CD14-positive monocyte (primary cell): Measurements from ENCODE around the gene ACACA. TPM values are rescaled to one million over a fixed set of nuclear protein-coding genes. Genes with fewer than 3 reads are reported as not detected.

Source experiments
- DNase-seq, 3 donors: peaks; one replicate each; pipeline ENCODE4 v3.0.0-alpha.2; 2011 to 2022
- H2AFZ ChIP-seq: 2 replicates; pipeline ENCODE4 v1.6.0; 2012; ENCODE audit warnings: mild to moderate bottlenecking, low read depth, low read length, inconsistent platforms; ENCODE audit not compliant: insufficient read depth, poor library complexity, severe bottlenecking
- H3K27ac ChIP-seq, 2 donors: 1 replicate in 1 of 2; 2 replicates in 1 of 2; pipeline ENCODE4 v1.5.1; 2012 to 2013; ENCODE audit warnings: low read length in 2 of 2, control low read depth in 1 of 2, inconsistent platforms in 1 of 2, low read depth in 1 of 2, mild to moderate bottlenecking in 1 of 2
- H3K27me3 ChIP-seq, 2 donors: one replicate each; pipeline versions ENCODE4 v1.6.0 to v1.6.1; 2011 to 2013; ENCODE audit warnings: low read length in 2 of 2; ENCODE audit not compliant: control insufficient read depth in 2 of 2, insufficient read depth in 2 of 2
- H3K36me3 ChIP-seq, 2 donors: replicated peaks in 1 of 2; 1 replicate in 1 of 2; 2 replicates in 1 of 2; pipeline versions ENCODE4 v1.5.1 to v1.6.1; 2012 to 2013; ENCODE audit warnings: low read length in 2 of 2, control low read depth in 1 of 2, inconsistent platforms in 1 of 2, mild to moderate bottlenecking in 1 of 2; ENCODE audit not compliant: insufficient read depth in 2 of 2, control insufficient read depth in 1 of 2
- H3K4me1 ChIP-seq, 2 donors: 1 replicate in 1 of 2; 2 replicates in 1 of 2; pipeline versions ENCODE4 v1.5.1 to v1.6.1; 2012 to 2013; ENCODE audit warnings: low read length in 2 of 2, control low read depth in 1 of 2, inconsistent platforms in 1 of 2, mild to moderate bottlenecking in 1 of 2, moderate library complexity in 1 of 2; ENCODE audit not compliant: insufficient read depth in 2 of 2, control insufficient read depth in 1 of 2
- H3K4me2 ChIP-seq: replicated peaks from 2 replicates; pipeline ENCODE3; 2012; ENCODE audit warnings: low read length, moderate library complexity, mild to moderate bottlenecking; ENCODE audit not compliant: poor library complexity, severe bottlenecking; ENCODE audit errors: extremely low read depth
- H3K4me3 ChIP-seq, 3 experiments: fragments of 200-600 bp in 1 of 3; sonication (generic) in 1 of 3; replicated peaks in 1 of 3; 1 replicate in 2 of 3; 2 replicates in 1 of 3; pipeline ENCODE4 v1.5.1; 2011 to 2013; ENCODE audit warnings: low read length in 3 of 3, mild to moderate bottlenecking in 3 of 3, control low read depth in 2 of 3, low read depth in 2 of 3, inconsistent platforms in 1 of 3, moderate library complexity in 1 of 3
- H3K79me2 ChIP-seq: 2 replicates; pipeline ENCODE4 v1.6.0; 2012; ENCODE audit warnings: mild to moderate bottlenecking, control low read depth, inconsistent platforms, low read length, moderate library complexity; ENCODE audit not compliant: insufficient read depth
- H3K9ac ChIP-seq: 2 replicates; pipeline ENCODE4 v1.6.0; 2017; ENCODE audit warnings: low read length, mild to moderate bottlenecking; ENCODE audit not compliant: insufficient read depth, poor library complexity, severe bottlenecking
- H3K9me3 ChIP-seq, 2 donors: replicated peaks in 1 of 2; 1 replicate in 1 of 2; 2 replicates in 1 of 2; pipeline versions ENCODE4 v1.5.1 to v1.6.1; 2012 to 2013; ENCODE audit warnings: low read length in 2 of 2, control low read depth in 1 of 2; ENCODE audit not compliant: control insufficient read depth in 1 of 2, insufficient read depth in 1 of 2
- H4K20me1 ChIP-seq: 2 replicates; pipeline ENCODE4 v1.6.0; 2012; ENCODE audit warnings: mild to moderate bottlenecking, low read length, control low read depth, moderate library complexity; ENCODE audit not compliant: insufficient read depth
- H3K27ac Mint-ChIP-seq, 7 donors: one replicate each; pipeline ENCODE4 v1.8.0; 2020; ENCODE audit warnings: mild to moderate bottlenecking in 7 of 7, mixed read lengths in 7 of 7, moderate library complexity in 6 of 7, inconsistent platforms in 2 of 7
- H3K27me3 Mint-ChIP-seq, 3 donors: one replicate each; pipeline ENCODE4 v1.8.0; 2021 to 2022; ENCODE audit warnings: low read depth in 3 of 3, mild to moderate bottlenecking in 3 of 3, mixed read lengths in 3 of 3, moderate library complexity in 3 of 3, inconsistent platforms in 1 of 3
- H3K36me3 Mint-ChIP-seq, 2 donors: one replicate each; pipeline ENCODE4 v1.8.0; 2020; ENCODE audit warnings: mixed read lengths in 2 of 2, inconsistent platforms in 1 of 2, mild to moderate bottlenecking in 1 of 2
- H3K4me1 Mint-ChIP-seq: one replicate; pipeline ENCODE4 v1.8.0; 2020; ENCODE audit warnings: mild to moderate bottlenecking, mixed read lengths
- H3K4me3 Mint-ChIP-seq, 2 donors: one replicate each; pipeline ENCODE4 v1.8.0; 2020; ENCODE audit warnings: mild to moderate bottlenecking in 2 of 2, mixed read lengths in 2 of 2, moderate library complexity in 1 of 2
- H3K9me3 Mint-ChIP-seq, 7 donors: one replicate each; pipeline ENCODE4 v1.8.0; 2020 to 2022; ENCODE audit warnings: mixed read lengths in 7 of 7, mild to moderate bottlenecking in 6 of 7, moderate library complexity in 6 of 7, inconsistent platforms in 2 of 7
- WGBS: methylation state at CpG from one replicate; pipeline ENCODE4 v1.1.5; 2013; ENCODE audit warnings: missing lambda C conversion rate; ENCODE audit not compliant: insufficient coverage; 5-methylcytosine and 5-hydroxymethylcytosine counted together
- intact Hi-C, 2 donors: fragments of 100-400 bp; cut with micrococcal nuclease; formaldehyde crosslinking; loops; one replicate each; pipeline versions ENCODE4 v1.15.0 to v1.15.1; 2023
- polyA plus RNA-seq, 3 donors: library from polyadenylated mRNA; depleted of rRNA in 1 of 3; unstranded in 2 of 3; stranded (reverse) in 1 of 3; fragments of 300-500 nt in 2 of 3; fragments of >200 nt in 1 of 3; fragmentation: Illumina TruSeq in 2 of 3; gene quantifications; 1 replicate in 2 of 3; 2 replicates in 1 of 3; pipeline ENCODE4 v1.2.3, GENCODE V29; 2012 to 2021
- TF ChIP-seq, protein P1 (sequence below): fragments of 200-600 bp; IDR thresholded peaks from one replicate; pipeline ENCODE4 v1.8.0; 2022; ENCODE audit warnings: antibody characterized with exemption, mild to moderate bottlenecking

Gene ACACA
- polyA plus RNA-seq, 3 donors = 3.5 to 4.6 (median 3.8) TPM

DNA sequence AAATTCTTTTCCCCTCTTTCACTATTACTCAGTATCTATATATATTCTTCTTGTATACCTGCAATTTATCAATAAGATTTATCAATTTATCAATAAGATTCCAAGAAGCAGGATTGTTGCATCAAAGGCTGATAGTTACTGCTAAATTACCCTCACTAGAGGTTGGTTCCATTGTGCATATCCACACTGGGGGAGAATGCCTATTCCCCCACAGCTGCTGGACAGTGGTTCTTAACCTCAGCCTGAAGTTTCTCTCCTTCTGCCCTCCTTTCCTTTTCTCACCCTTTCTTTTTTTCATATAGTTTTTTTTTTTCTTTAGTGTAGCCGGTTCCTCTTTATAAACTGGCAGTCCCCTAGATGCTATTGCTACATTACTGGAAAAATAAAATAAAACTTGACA is 24.6 kb downstream of the ACACA start:
- Mint-ChIP-seq H3K27me3 (peaks cover 0 to 5% (median 0%) of the 10 kb centered on the region in 3 donors), H3K27ac (no peak overlapping the region), H3K9me3 (peaks cover 0 to 3% (median 0%) of the 10 kb centered on the region in 7 donors), H3K4me1 (peaks cover 8% of the 10 kb centered on the region), H3K36me3 (no peaks in the 10 kb centered on the region), H3K4me3 (no peak overlapping the region)
- no peaks in the 10 kb centered on the region for H3K36me3 ChIP-seq
- no peak for DNase-seq
- H3K9ac ChIP-seq = no peak overlapping the region
- no peaks in the 10 kb centered on the region for H4K20me1 ChIP-seq
- TF ChIP-seq, protein P1, sequence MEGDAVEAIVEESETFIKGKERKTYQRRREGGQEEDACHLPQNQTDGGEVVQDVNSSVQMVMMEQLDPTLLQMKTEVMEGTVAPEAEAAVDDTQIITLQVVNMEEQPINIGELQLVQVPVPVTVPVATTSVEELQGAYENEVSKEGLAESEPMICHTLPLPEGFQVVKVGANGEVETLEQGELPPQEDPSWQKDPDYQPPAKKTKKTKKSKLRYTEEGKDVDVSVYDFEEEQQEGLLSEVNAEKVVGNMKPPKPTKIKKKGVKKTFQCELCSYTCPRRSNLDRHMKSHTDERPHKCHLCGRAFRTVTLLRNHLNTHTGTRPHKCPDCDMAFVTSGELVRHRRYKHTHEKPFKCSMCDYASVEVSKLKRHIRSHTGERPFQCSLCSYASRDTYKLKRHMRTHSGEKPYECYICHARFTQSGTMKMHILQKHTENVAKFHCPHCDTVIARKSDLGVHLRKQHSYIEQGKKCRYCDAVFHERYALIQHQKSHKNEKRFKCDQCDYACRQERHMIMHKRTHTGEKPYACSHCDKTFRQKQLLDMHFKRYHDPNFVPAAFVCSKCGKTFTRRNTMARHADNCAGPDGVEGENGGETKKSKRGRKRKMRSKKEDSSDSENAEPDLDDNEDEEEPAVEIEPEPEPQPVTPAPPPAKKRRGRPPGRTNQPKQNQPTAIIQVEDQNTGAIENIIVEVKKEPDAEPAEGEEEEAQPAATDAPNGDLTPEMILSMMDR = no peak
- no CpG with 5 or more reads among the region's 1 CpG for WGBS
- H3K79me2 ChIP-seq = no peaks in the 10 kb centered on the region
- no peaks in the 10 kb centered on the region for H3K27me3 ChIP-seq
- no peak overlapping the region for H3K4me3 ChIP-seq
- H3K4me1 ChIP-seq = no peaks in the 10 kb centered on the region
- intact Hi-C loops = no loop called here
- no peak overlapping the region for H2AFZ ChIP-seq
- no peaks in the 10 kb centered on the region for H3K9me3 ChIP-seq
- no peak overlapping the region for H3K27ac ChIP-seq
- no peak overlapping the region for H3K4me2 ChIP-seq

DNA sequence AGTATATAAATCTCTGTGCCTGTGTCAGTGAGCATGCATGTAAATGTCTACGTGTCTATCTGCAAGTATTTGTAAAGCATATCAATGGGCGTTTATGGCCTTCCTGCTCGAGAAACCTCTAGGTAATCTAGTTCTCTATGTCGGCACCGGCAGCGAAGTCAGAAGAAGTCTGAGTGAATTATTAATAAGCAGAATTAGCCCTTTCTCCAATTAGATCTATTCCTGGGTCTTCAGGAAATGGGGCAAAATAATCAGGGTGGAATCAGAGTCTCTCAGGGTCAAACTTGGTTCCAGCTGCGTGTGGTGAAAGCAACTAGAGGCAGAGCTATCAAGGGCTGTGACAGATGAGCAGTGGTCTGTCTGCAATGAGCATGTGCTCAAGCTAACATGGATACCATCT is 30.9 kb downstream of the ACACA start, which contains the start of gene C17orf78:
TSS of gene C17orf78 (plus strand) at position 280 of the 400 bp plus-strand sequence. CDS start at position 388, 108 bp downstream.
- Mint-ChIP-seq H3K9me3 (peaks cover 0 to 3% (median 0%) of the 10 kb centered on the region in 7 donors), H3K27me3 (peaks cover 0 to under 1% (median 0%) of the 10 kb centered on the region in 3 donors), H3K27ac (no peak within 1 kb of the TSS), H3K4me3 (no peak within 1 kb of the TSS), H3K36me3 (no peaks in the 10 kb centered on the region), H3K4me1 (peaks cover 9% of the 10 kb centered on the region)
- H3K27me3 ChIP-seq = no peaks in the 10 kb centered on the region
- H4K20me1 ChIP-seq = no peaks in the 10 kb centered on the region
- H3K9me3 ChIP-seq = no peaks in the 10 kb centered on the region
- H3K27ac ChIP-seq = no peak within 1 kb of the TSS
- no peak within 1 kb of the TSS for H3K9ac ChIP-seq
- no peak within 1 kb of the TSS for H2AFZ ChIP-seq
- H3K4me2 ChIP-seq = no peak within 1 kb of the TSS
- H3K4me1 ChIP-seq = no peaks in the 10 kb centered on the region
- WGBS = 100% methylated on average over 1 of the region's 7 CpGs
- H3K79me2 ChIP-seq = no peaks in the 10 kb centered on the region
- no peak for DNase-seq
- intact Hi-C loops = loop anchor here (10.0 kb wide), 1 partner anchor 751 kb away; no protein-coding TSS in a partner anchor
- no peaks in the 10 kb centered on the region for H3K36me3 ChIP-seq
- TF ChIP-seq, protein P1 = no peak
- H3K4me3 ChIP-seq = no peak within 1 kb of the TSS
